Left ventricle myocardium inferior (tissue), 1 donor: ENCODE measurements around the gene IFT25. TPM values are rescaled to one million over a fixed set of nuclear protein-coding genes. Genes with fewer than 3 reads are reported as not detected.
"Not testable (repeated sequence)": the region's sequence is repeated elsewhere in the genome, so short reads cannot be mapped to it uniquely, and the experiment has no call there.

ENCODE experiments used
- DNase-seq: peaks from one replicate; pipeline ENCODE4 v3.0.0-alpha.2; 2020
- H3K27ac ChIP-seq: fragments of 200-600 bp; replicated peaks from 2 replicates; pipeline ENCODE4 v1.8.0; 2021
- H3K27me3 ChIP-seq: fragments of 200-600 bp; 2 replicates; pipeline ENCODE4 v1.8.0; 2021; ENCODE audit warnings: low read depth
- H3K36me3 ChIP-seq: fragments of 200-600 bp; 2 replicates; pipeline ENCODE4 v1.8.0; 2021
- H3K4me1 ChIP-seq: fragments of 200-600 bp; 2 replicates; pipeline ENCODE4 v1.8.0; 2021
- H3K4me3 ChIP-seq: fragments of 200-600 bp; 2 replicates; pipeline ENCODE4 v1.8.0; 2021; ENCODE audit warnings: mild to moderate bottlenecking, moderate library complexity
- H3K9me3 ChIP-seq: fragments of 200-600 bp; replicated peaks from 2 replicates; pipeline ENCODE4 v1.8.0; 2021
- CTCF ChIP-seq: fragments of 200-600 bp; IDR thresholded peaks from 2 replicates; pipeline ENCODE4 v1.8.0; 2021; ENCODE audit warnings: antibody characterized with exemption, mild to moderate bottlenecking, borderline replicate concordance
- intact Hi-C: fragments of 100-400 bp; cut with micrococcal nuclease; formaldehyde crosslinking; loops from one replicate; pipeline ENCODE4 v1.11.0; 2022
- total RNA-seq: library from RNA; stranded (reverse); fragmentation: NEBNext Ultra II Directional; extraction: Animal tissue kit (Norgen Biotek cat#: 25700); gene quantifications from one replicate; pipeline ENCODE4 v1.2.1, GENCODE V29; 2021
- donor health status: DM: no; HTN: yes; CAD: no; lungs with severe emphysema.

IFT25 gene
- total RNA-seq, 1 donor from 2014 or later: 13.2 TPM

- H3K27ac ChIP-seq: no peak overlapping the region
Observed at GRCh38 chr1:53975861-53976260, 30.4 kb upstream of the IFT25 start.

GRCh38 chr1:53971718-53972117 lies 26.2 kb upstream of the IFT25 start:
- DNase-seq: no peak
- H3K36me3 ChIP-seq: peaks cover 52% of the 10 kb centered on the region
- no peaks in the 10 kb centered on the region for H3K27me3 ChIP-seq
- no peak overlapping the region for H3K4me3 ChIP-seq
- H3K9me3 ChIP-seq: no peaks in the 10 kb centered on the region
- no peak overlapping the region for H3K27ac ChIP-seq
- H3K4me1 ChIP-seq: no peaks in the 10 kb centered on the region
- TF ChIP-seq CTCF: no peak
- intact Hi-C loops: no loop called here

More at GRCh38 chr1:53975861-53976260, 30.4 kb upstream of the IFT25 start:
- Histone ChIP-seq H3K4me1 (no peaks in the 10 kb centered on the region), H3K9me3 (no peaks in the 10 kb centered on the region), H3K36me3 (peaks cover 11% of the 10 kb centered on the region), H3K27me3 (no peaks in the 10 kb centered on the region), H3K4me3 (no peak overlapping the region)
- no peak for TF ChIP-seq CTCF
- intact Hi-C loops: no loop called here
- no peak for DNase-seq

GRCh38 chr1:53969323-53969722 lies 23.8 kb upstream of the IFT25 start:
- H3K27ac ChIP-seq, intact Hi-C loops: not testable (repeated sequence)
- peaks cover 73% of the 10 kb centered on the region for H3K36me3 ChIP-seq

GRCh38 chr1:53968125-53968513 lies 22.6 kb upstream of the IFT25 start:
- Histone ChIP-seq H3K9me3 (no peaks in the 10 kb centered on the region), H3K4me1 (no peaks in the 10 kb centered on the region), H3K4me3 (no peak overlapping the region), H3K27ac (no peak overlapping the region), H3K27me3 (no peaks in the 10 kb centered on the region), H3K36me3 (peaks cover 84% of the 10 kb centered on the region)
- TF ChIP-seq CTCF: no peak
- DNase-seq: no peak
- intact Hi-C loops: no loop called here

More at GRCh38 chr1:53969323-53969722, 23.8 kb upstream of the IFT25 start:
- H3K4me1 ChIP-seq, H3K4me3 ChIP-seq, H3K9me3 ChIP-seq, H3K27me3 ChIP-seq, DNase-seq: not testable (repeated sequence)

- peaks cover 89% of the 10 kb centered on the region for H3K36me3 ChIP-seq
- intact Hi-C loops: no loop called here
- H3K9me3 ChIP-seq: no peaks in the 10 kb centered on the region
- no peaks in the 10 kb centered on the region for H3K4me1 ChIP-seq
- H3K4me3 ChIP-seq: no peak overlapping the region
- no peak overlapping the region for H3K27ac ChIP-seq
- DNase-seq: no peak
- TF ChIP-seq CTCF: no peak
- no peaks in the 10 kb centered on the region for H3K27me3 ChIP-seq
Observed at GRCh38 chr1:53967409-53968124, 22.1 kb upstream of the IFT25 start.

- Histone ChIP-seq H3K27me3 (no peaks in the 10 kb centered on the region), H3K4me3 (no peak overlapping the region), H3K27ac (no peak overlapping the region), H3K9me3 (no peaks in the 10 kb centered on the region), H3K36me3 (peaks cover 93% of the 10 kb centered on the region), H3K4me1 (no peaks in the 10 kb centered on the region)
- DNase-seq: no peak
- intact Hi-C loops: no loop called here
- TF ChIP-seq CTCF: no peak
Observed at GRCh38 chr1:53966794-53967193, 21.3 kb upstream of the IFT25 start.
